Fibroblast of lung (primary cell): Measurements from ENCODE around the gene RNLS. TPM values are rescaled to one million over a fixed set of nuclear protein-coding genes. Genes with fewer than 3 reads are reported as not detected.
A peak's percentile ranks its signal among the peaks of the same experiment; 100 is the strongest.

ENCODE experiments used
- DNase-seq, 2 donors: peaks; one replicate each; pipeline versions ENCODE4 v3.0.0 to v3.0.0-alpha.2; 2010; ENCODE audit warnings: low read depth in 2 of 2
- H2AFZ ChIP-seq: 2 replicates; pipeline ENCODE4 v1.5.1; 2012; ENCODE audit warnings: low read length, control low read depth, inconsistent platforms
- H3K27ac ChIP-seq: 2 replicates; pipeline ENCODE4 v1.5.1; 2011; ENCODE audit warnings: low read length, control low read depth; ENCODE audit not compliant: insufficient read depth
- H3K27me3 ChIP-seq: 2 replicates; pipeline ENCODE4 v1.5.1; 2011; ENCODE audit warnings: mild to moderate bottlenecking, low read length; ENCODE audit not compliant: control insufficient read depth, insufficient read depth
- H3K36me3 ChIP-seq: 2 replicates; pipeline ENCODE4 v1.5.1; 2011; ENCODE audit warnings: low read length; ENCODE audit not compliant: control insufficient read depth, insufficient read depth
- H3K4me1 ChIP-seq: 2 replicates; pipeline ENCODE4 v1.5.1; 2011; ENCODE audit warnings: low read length; ENCODE audit not compliant: control insufficient read depth, insufficient read depth; ENCODE audit errors: extremely low read depth
- H3K4me2 ChIP-seq: 2 replicates; pipeline ENCODE4 v1.5.1; 2011; ENCODE audit warnings: low read length, control low read depth; ENCODE audit not compliant: insufficient read depth; ENCODE audit errors: extremely low read depth
- H3K4me3 ChIP-seq, 4 experiments: fragments of 200-600 bp in 1 of 4; sonication (generic) in 1 of 4; replicated peaks in 1 of 4; 2 replicates each; pipeline ENCODE4 v1.5.1; 2011 to 2016; ENCODE audit warnings: low read length in 4 of 4, low read depth in 3 of 4, mild to moderate bottlenecking in 3 of 4, control low read depth in 2 of 4, inconsistent platforms in 1 of 4, mixed read lengths in 1 of 4; ENCODE audit not compliant: insufficient read depth in 1 of 4; ENCODE audit errors: control extremely low read depth in 1 of 4
- H3K79me2 ChIP-seq: 2 replicates; pipeline ENCODE4 v1.5.1; 2012; ENCODE audit warnings: mild to moderate bottlenecking, low read length, inconsistent platforms; ENCODE audit not compliant: control insufficient read depth, insufficient read depth
- H3K9ac ChIP-seq: 2 replicates; pipeline ENCODE4 v1.5.1; 2011; ENCODE audit warnings: mild to moderate bottlenecking, low read length, control low read depth; ENCODE audit not compliant: insufficient read depth
- H3K9me3 ChIP-seq: 2 replicates; pipeline ENCODE4 v1.5.1; 2012; ENCODE audit warnings: low read depth, low read length; ENCODE audit not compliant: control insufficient read depth, insufficient read depth
- H4K20me1 ChIP-seq: 2 replicates; pipeline ENCODE4 v1.5.1; 2011; ENCODE audit warnings: low read length; ENCODE audit not compliant: control insufficient read depth, insufficient read depth; ENCODE audit errors: extremely low read depth
- CTCF ChIP-seq, 2 donors: IDR thresholded peaks in 1 of 2; conservative IDR thresholded peaks in 1 of 2; 1 replicate in 1 of 2; 2 replicates in 1 of 2; pipeline ENCODE4 v1.5.1; 2011 to 2012; ENCODE audit warnings: low read length in 2 of 2, control low read depth in 1 of 2, inconsistent platforms in 1 of 2, low read depth in 1 of 2, mild to moderate bottlenecking in 1 of 2
- EZH2 ChIP-seq: IDR thresholded peaks from 2 replicates; pipeline ENCODE4 v1.5.1; 2012; ENCODE audit warnings: low read length, control low read depth, mild to moderate bottlenecking; ENCODE audit errors: missing control alignments
- polyA plus RNA-seq, 2 donors: library from polyadenylated mRNA; depleted of rRNA in 1 of 2; stranded (reverse) in 1 of 2; unstranded in 1 of 2; fragments of >200 nt; gene quantifications; 2 replicates each; pipeline ENCODE4 v1.2.1, GENCODE V29; 2011 to 2012; ENCODE audit warnings: missing spikeins in 1 of 2
- total RNA-seq: library from RNA; depleted of rRNA; stranded (reverse); fragments of >200 nt; gene quantifications from 2 replicates; pipeline ENCODE4 v1.2.1, GENCODE V29; 2014

The RNLS gene
- total and polyA plus RNA-seq, 2 donors (not counting 1 experiment from before 2014, with no cell fraction given): 16.5 to 18.4 TPM

- Histone ChIP-seq H4K20me1 (no peaks in the 10 kb centered on the region), H3K4me1 (no peaks in the 10 kb centered on the region), H3K9me3 (no peaks in the 10 kb centered on the region), H3K4me3 (no peak overlapping the region), H3K9ac (no peak overlapping the region), H3K79me2 (no peaks in the 10 kb centered on the region), H3K4me2 (no peak overlapping the region), H2AFZ (no peak overlapping the region), H3K27ac (no peak overlapping the region), H3K27me3 (no peaks in the 10 kb centered on the region), H3K36me3 (no peaks in the 10 kb centered on the region)
- TF ChIP-seq EZH2: no peak
- no peak for TF ChIP-seq CTCF (conservative IDR thresholded peaks at IDR 0.05 in 1 of 2, IDR thresholded peaks at IDR 0.05 in 1 of 2; ENCODE audit: low read depth in 1 of 2, low read length in 2 of 2)
- DNase-seq: no peak
These were observed 9.3 kb upstream of the RNLS start for GRCh38 chr10:88592381-88592780.

GRCh38 chr10:88586462-88586861 lies 3.3 kb upstream of the RNLS start, which contains the start of gene LIPJ:
LIPJ (plus strand) TSS chr10:88586762; CDS start chr10:88590688, 3,926 bp downstream.
- no peaks in the 10 kb centered on the region for H3K9me3 ChIP-seq
- no peaks in the 10 kb centered on the region for H3K36me3 ChIP-seq
- no peak within 1 kb of the TSS for H2AFZ ChIP-seq
- H3K4me3 ChIP-seq: no peak within 1 kb of the TSS
- no peak within 1 kb of the TSS for H3K4me2 ChIP-seq
- H3K27me3 ChIP-seq: no peaks in the 10 kb centered on the region
- TF ChIP-seq EZH2 (no peak), CTCF (conservative IDR thresholded peaks at IDR 0.05 in 1 of 2, IDR thresholded peaks at IDR 0.05 in 1 of 2; ENCODE audit: low read depth in 1 of 2, low read length in 2 of 2) (no peak)
- H3K27ac ChIP-seq: no peak within 1 kb of the TSS
- no peaks in the 10 kb centered on the region for H3K4me1 ChIP-seq
- no peaks in the 10 kb centered on the region for H3K79me2 ChIP-seq
- H4K20me1 ChIP-seq: no peaks in the 10 kb centered on the region
- H3K9ac ChIP-seq: no peak within 1 kb of the TSS
- no peak for DNase-seq

DNA sequence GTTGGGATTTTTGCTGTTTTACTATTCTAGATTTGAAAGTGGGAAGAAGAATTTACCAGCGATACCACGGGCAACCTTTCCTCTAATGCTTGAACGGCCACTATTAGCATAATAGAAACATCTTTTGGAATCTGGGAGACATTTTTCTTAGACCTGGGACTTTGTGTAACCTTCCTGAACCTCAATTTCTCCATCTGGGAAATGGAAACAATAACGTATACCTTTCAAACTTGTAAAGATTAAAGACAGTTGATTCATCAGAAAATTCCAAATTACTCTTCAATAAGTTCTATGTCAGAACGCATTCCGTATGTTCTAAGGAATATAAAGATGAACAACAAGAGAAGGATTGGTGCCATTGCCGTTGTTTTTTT lies 453 bp upstream of the RNLS start:
- no peaks in the 10 kb centered on the region for H3K79me2 ChIP-seq
- peak overlapping the region; percentile 98 for H2AFZ ChIP-seq
- peak overlapping the region; percentile 94 for H3K4me2 ChIP-seq
- H3K4me3 ChIP-seq: peak overlapping the region; percentile 62 to 66 (median 64)
- no peaks in the 10 kb centered on the region for H3K27me3 ChIP-seq
- DNase-seq: no peak
- TF ChIP-seq CTCF (conservative IDR thresholded peaks at IDR 0.05 in 1 of 2, IDR thresholded peaks at IDR 0.05 in 1 of 2; ENCODE audit: low read depth in 1 of 2, low read length in 2 of 2) (no peak), EZH2 (no peak)
- peak overlapping the region; percentile 77 for H3K27ac ChIP-seq
- H3K4me1 ChIP-seq: no peaks in the 10 kb centered on the region
- H3K9ac ChIP-seq: peak overlapping the region; percentile 79
- H3K9me3 ChIP-seq: no peaks in the 10 kb centered on the region
- H3K36me3 ChIP-seq: no peaks in the 10 kb centered on the region
- no peaks in the 10 kb centered on the region for H4K20me1 ChIP-seq
